Mammary epithelial cell (primary cell): ENCODE results near the gene SELP.

Experiments
- CTCF ChIP-seq, 2 donors: IDR thresholded peaks in 1 of 2; conservative IDR thresholded peaks in 1 of 2; 2 replicates each; pipeline ENCODE4 v1.5.1; 2011 to 2012; ENCODE audit warnings: inconsistent platforms in 2 of 2, low read length in 2 of 2, mild to moderate bottlenecking in 2 of 2, control low read depth in 1 of 2, low read depth in 1 of 2; ENCODE audit not compliant: insufficient read depth in 1 of 2; ENCODE audit errors: extremely low read depth in 1 of 2
- EZH2 ChIP-seq: IDR thresholded peaks from 2 replicates; pipeline ENCODE4 v1.6.1; 2012; ENCODE audit warnings: low read length, inconsistent platforms, borderline replicate concordance

- TF ChIP-seq CTCF (conservative IDR thresholded peaks at IDR 0.05 in 1 of 2, IDR thresholded peaks at IDR 0.05 in 1 of 2; ENCODE audit: extremely low read depth in 1 of 2, insufficient read depth in 1 of 2, low read depth in 1 of 2, low read length in 2 of 2) (no peak), EZH2 (no peak)
These were observed at the start of gene SELP for GRCh38 chr1:169630006-169630405.
